ENCODE data around the gene CHCHD6. TPM values are rescaled to one million over a fixed set of nuclear protein-coding genes. Genes with fewer than 3 reads are reported as not detected.
A peak's percentile ranks its signal among the peaks of the same experiment; 100 is the strongest.

The CHCHD6 gene
- total RNA-seq, 2 donors from 2014 or later, result 7.8 to 7.9 TPM

DNA sequence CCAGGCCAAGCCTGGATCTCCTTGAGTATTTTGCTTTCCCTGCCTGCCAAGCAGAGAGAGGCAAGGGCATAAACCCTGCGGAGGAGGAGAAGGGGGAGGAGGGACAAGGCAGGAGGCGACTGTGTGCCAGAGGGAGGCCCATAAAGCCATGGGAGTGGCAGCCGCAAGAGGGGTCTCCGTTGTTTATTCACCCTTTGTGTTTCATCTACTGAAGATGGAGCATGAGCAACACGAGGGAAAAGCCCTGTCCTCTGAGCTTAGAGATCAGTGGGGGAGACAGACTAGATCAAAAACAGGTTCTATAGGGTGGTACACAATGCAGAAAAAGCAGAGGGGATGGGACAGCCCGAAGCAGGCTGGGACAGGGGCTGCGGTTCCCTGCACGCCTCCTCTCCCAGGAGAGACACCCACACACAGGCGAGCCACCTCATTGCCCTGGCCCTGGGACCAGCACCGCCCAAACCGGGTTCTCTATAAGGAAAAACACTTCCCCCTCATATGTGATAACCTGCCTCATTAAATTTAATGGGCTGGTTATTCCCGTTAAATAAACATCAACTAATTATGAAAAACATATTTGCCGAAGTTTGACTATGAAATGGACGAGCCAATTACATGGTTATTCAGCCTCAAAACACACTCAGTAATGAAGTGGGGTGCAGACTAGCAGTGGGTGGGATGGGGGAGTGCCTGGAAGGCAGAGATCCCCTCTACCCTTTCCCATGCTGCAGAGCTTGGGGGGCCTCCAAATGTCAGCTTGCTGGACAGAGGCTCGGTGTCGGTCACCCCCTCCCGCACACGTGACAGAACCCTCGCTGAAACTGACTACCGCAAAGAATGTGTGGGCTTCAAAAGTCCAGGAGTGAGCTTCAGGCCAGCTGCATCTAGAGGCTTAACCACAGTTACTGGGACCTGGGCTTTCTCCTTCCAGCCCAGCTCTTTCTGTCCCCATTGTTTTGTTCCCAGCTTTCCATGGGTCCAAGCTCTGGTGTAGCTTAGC lies 264.7 kb downstream of the CHCHD6 start:
- intact Hi-C loops (cut with DNase I), result no loop called here
- ATAC-seq (no peak), DNase-seq (no peak)

DNA sequence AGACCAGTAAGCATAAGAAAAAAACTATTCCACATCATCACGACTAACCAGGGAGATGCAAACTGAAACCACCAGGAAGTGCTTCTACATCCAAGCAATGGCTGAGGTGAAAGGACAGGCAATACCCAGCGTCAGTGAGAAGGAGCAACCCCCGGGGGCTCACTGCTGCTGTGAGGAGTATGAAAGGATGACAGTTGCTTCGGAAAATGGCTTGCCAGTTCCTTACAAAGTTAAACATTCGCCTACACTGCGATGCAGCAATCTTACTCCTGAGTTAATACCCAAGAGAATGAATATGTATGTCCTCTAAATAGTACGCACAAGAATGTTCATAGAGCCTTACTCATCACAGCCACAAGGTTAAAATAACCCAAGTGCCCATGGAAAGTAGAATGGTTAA lies 265.5 kb downstream of the CHCHD6 start:
- ATAC-seq, result no peak
- no peak for DNase-seq
- intact Hi-C loops (cut with DNase I), result no loop called here

DNA sequence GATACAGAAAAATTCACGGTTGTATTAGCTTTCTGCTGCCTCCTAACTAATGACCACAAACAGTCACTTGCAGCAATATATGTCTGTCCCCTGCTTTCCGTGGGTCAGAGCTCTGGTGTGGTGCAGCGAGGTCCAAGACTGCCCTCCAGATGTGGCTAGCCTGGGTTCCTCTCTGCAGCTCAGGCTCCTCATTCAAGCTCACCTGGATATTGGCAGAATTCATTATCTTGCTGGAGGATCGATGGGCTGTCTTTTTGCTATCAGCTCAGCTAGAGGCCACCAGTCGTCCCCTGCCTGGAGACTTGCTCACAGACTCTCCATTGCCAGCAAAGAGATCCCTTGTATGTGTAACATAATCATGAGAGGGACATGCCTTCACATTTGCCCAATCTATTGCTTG lies 266.1 kb downstream of the CHCHD6 start:
- ATAC-seq, result no peak
- intact Hi-C loops (cut with DNase I), result no loop called here
- DNase-seq, result no peak

GRCh38 chr3:126970921-126971320 lies 266.9 kb downstream of the CHCHD6 start:
- ATAC-seq (no peak), DNase-seq (no peak)
- intact Hi-C loops (cut with DNase I), result no loop called here

- intact Hi-C loops (cut with DNase I), result no loop called here
- peak; percentile 87 to 88 for ATAC-seq
- peak; percentile 79 for DNase-seq
Observed at GRCh38 chr3:126971891-126972351, 267.9 kb downstream of the CHCHD6 start.

- DNase-seq (no peak), ATAC-seq (no peak)
- intact Hi-C loops (cut with DNase I), result no loop called here
Observed at GRCh38 chr3:126972866-126973265, 268.8 kb downstream of the CHCHD6 start.

GRCh38 chr3:126973814-126974213 lies 269.8 kb downstream of the CHCHD6 start:
- DNase-seq (no peak), ATAC-seq (no peak)
- intact Hi-C loops (cut with DNase I), result no loop called here

DNA sequence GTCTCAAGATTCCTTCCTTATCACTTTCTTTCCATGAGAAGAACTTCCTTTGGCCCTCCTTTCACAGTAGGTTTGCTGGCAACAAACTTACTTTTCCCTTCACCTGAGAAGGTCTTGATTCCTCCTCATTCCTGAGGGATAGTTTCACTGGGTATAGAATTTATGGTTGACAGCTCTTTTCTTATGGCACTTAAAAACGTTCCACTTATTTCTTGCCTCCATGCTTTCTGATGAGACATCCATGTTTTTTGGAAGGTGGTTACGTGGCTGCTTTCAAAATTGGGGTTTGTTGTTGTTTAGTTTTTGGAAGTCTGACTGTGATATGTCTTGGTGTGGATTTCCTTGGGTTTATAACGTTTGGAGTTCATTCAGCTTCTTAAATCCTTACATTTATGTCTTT lies 270.7 kb downstream of the CHCHD6 start:
- no peak for DNase-seq
- no peak for ATAC-seq
- intact Hi-C loops (cut with DNase I), result no loop called here

GRCh38 chr3:126976906-126977305 lies 272.9 kb downstream of the CHCHD6 start:
- DNase-seq, result no peak
- intact Hi-C loops (cut with DNase I), result no loop called here
- ATAC-seq, result no peak

DNA sequence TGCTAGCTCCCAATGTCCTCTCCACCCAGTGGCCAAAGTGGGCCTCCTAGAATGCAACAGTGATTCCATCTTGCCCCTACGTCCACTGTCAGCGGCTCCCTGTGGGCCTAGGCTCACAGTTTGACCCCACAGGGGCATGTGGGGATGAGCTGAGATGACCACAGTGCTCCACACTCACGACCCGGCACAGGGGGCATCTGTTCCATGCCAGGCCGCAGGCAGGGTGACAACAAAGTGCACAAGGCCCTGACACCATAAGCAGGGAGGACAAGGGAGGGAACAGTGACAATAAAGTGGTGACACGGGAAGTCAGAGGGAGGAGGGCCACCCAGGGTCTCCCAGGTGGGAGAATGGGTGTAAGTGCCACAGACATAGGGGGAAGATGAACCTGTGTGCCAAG lies 273.8 kb downstream of the CHCHD6 start:
- DNase-seq (no peak), ATAC-seq (no peak)
- intact Hi-C loops (cut with DNase I), result no loop called here

- intact Hi-C loops (cut with DNase I), result no loop called here
- ATAC-seq (no peak), DNase-seq (no peak)
Observed at GRCh38 chr3:126978291-126978690, 274.3 kb downstream of the CHCHD6 start.

DNA sequence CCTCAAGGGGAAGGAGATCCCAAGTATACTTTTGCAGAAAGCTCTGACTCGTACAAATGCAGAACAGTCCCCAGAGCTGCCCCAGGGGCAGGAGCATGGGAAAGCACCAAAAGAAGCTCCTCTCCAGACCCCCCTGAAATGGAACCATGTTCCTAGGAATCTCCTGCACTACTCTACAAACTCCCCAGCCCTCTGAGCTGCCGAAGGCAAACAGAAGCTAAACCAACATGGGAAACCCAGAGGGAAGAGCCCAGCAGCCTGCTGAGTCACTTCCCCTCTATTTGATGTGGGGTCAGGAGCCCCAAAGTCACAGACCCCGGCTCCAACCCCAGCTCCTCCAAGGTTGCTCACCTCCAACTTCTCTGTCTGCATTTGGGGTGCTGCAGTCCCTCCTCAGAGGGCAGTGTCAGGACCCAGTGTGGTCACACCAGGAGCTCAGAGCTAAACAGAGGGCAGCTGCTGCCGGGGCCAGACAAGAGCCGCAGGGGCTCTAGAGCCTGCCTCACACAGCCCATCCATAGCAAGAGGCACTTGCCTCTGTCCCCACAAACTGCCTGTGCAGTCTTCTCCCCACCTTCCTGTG lies 275.1 kb downstream of the CHCHD6 start:
- ATAC-seq (no peak), DNase-seq (no peak)
- intact Hi-C loops (cut with DNase I), result no loop called here

DNA sequence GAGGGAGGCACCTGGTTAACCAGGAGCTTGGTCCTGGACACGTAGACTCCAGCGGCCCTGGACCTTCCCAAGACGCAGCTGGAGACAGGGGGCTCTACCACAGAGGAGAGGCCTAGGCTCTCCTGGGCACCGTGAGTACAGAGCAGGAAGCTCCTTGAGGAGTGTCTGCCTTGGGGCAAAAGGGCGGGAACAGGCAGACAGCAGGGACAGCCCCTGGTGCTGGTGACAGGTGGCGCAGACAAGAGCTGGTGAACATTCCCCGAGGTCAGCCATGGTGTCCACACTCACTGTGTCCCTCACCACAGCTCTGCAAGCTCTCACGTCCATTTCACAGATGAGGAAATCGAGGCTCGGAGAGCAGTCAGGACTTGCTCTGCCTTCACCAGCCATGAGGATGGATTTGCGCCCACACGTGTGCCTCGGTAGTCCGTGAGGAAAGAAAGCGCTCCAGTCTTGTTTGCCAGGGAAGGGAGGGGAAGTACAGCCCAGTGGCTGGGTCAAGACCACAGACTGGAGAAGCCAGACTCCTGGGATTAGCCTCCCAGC lies 276.3 kb downstream of the CHCHD6 start:
- DNase-seq (no peak), ATAC-seq (no peak)
- intact Hi-C loops (cut with DNase I), result loop anchor here in 1 of 2 donors (5.0 to 10.0 kb wide), 3 partner anchors 228 to 554 kb away; no protein-coding TSS in a partner anchor

GRCh38 chr3:126982126-126982470 lies 278.1 kb downstream of the CHCHD6 start:
- DNase-seq, result no peak
- ATAC-seq, result peak; percentile 1 to 4
- intact Hi-C loops (cut with DNase I), result loop anchor here (2.0 to 10.0 kb wide), 5 partner anchors 229 to 553 kb away; no protein-coding TSS in a partner anchor

DNA sequence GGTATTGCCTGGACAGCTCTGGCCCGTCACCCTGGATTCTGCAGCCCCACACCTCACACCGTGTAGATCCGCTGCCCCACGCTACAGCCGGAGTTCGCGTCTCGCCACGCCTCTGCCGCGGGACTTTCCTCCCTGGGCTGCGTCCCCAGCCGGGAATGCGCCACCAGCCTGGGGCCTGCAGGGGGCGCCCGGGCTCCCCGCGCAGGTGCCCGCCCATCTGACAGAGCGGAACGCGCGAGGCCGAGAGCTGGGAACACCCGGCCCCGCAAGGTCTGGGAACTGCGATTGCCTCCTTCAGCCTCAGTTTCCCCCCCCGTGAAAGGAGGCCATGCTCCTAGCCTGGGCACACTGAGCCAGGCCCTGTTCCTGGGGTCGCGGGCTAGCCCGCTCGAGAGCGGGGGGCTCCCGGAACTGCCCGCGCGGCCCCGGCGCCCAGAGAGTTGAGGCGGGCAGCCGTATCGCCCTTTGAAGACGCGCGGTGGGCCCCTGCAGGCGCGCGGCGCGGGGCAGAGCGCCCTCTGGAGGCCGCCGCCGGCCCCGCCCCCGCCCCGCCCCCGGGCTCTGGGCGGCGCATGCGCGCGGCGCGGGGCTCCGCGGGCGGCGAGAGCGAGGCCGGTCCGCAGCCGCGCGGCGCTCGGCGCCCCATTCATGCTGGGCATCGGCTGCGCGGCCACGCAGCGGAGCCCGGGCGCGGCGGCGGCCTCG lies 278.6 kb downstream of the CHCHD6 start, which contains the start of gene PLXNA1:
PLXNA1 (plus strand) TSS at position 645 of the 705 bp plus-strand sequence. CDS start 5,479 bp downstream, outside the sequence.
- peak; percentile 88 to 89 for ATAC-seq

DNA sequence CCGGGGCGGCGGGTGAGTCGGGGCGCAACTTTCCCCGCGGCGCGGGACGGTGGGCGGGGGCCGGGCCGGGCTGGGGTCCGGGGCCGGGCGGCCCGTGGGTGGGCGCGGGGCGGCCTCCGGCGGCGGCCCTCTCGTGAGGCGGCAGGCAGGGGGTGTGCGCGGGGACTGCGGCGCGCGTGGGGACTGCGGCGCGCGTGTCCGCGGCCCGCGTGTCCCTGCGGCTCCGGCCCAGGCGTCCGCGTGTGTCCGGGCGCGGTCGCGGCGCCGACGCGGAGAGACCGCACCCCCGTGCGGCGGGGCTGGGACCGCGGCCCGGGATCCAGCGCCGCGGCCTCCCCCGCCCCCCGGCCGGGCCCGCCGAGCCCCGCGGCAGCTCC lies 279.2 kb downstream of the CHCHD6 start:
- DNase-seq (no peak), ATAC-seq (peak in 1 of 2 donors; percentile 16)
- intact Hi-C loops (cut with DNase I), result loop anchor here (2.0 to 10.0 kb wide), 5 partner anchors 230 to 552 kb away; no protein-coding TSS in a partner anchor

More for the DNA sequence above, 278.6 kb downstream of the CHCHD6 start, which contains the start of gene PLXNA1:
- DNase-seq, result peak; percentile 87
- intact Hi-C loops (cut with DNase I), result loop anchor here (2.0 to 10.0 kb wide), 5 partner anchors 230 to 552 kb away; no protein-coding TSS in a partner anchor

- peak; percentile 6 to 9 for ATAC-seq
- intact Hi-C loops (cut with DNase I), result loop anchor here (2.0 to 10.0 kb wide), 5 partner anchors 231 to 551 kb away; no protein-coding TSS in a partner anchor
- no peak for DNase-seq
Observed at GRCh38 chr3:126983653-126984390, 279.8 kb downstream of the CHCHD6 start.

Data from left cardiac atrium (tissue), 4 donors.